OCI-LY7 (cell line): ENCODE data around the gene NCS1.
"Not testable (repeated sequence)": the region's sequence is repeated elsewhere in the genome, so short reads cannot be mapped to it uniquely, and the experiment has no call there.

ENCODE experiments used
- CTCF ChIP-seq: fragments of 200-600 bp; sonication (generic); conservative IDR thresholded peaks from 2 replicates; pipeline ENCODE4 v1.5.1; 2014; ENCODE audit warnings: mild to moderate bottlenecking, antibody characterized with exemption, low read length, moderate library complexity, mixed read lengths
- EZH2phosphoT487 ChIP-seq: fragments of 200-600 bp; sonication (generic); IDR thresholded peaks from 2 replicates; pipeline ENCODE4 v1.6.1; 2018; ENCODE audit warnings: low read depth, borderline replicate concordance, mild to moderate bottlenecking, mixed run types, antibody characterized with exemption, low read length, moderate library complexity, mixed read lengths

- TF ChIP-seq CTCF, EZH2phosphoT487: not testable (repeated sequence)
These were observed 85.9 kb downstream of the NCS1 start for GRCh38 chr9:130258137-130258536.
